Stimulated activated CD4-positive, alpha-beta T cell treated with anti-CD3 and anti-CD28 coated beads, Interleukin-2, amount 100 ng/mL, for 24 hours (primary cell): ENCODE measurements around the gene RAB13.

Experiments
- DNase-seq, 2 donors: peaks; one replicate each; pipeline ENCODE4 v3.0.0-alpha.2; 2020

RAB13 gene

GRCh38 chr1:153932156-153933131 lies 53.7 kb downstream of the RAB13 start:
- no peak for DNase-seq
